ENCODE data around the gene KCNH1.

GRCh38 chr1:210989905-210990304 is 144.0 kb downstream of the KCNH1 start:
- TF ChIP-seq CTCF (IDR thresholded peaks at IDR 0.05; ENCODE audit: low read depth, low read length) (no peak), MYC (IDR thresholded peaks at IDR 0.05; ENCODE audit: low read depth, low read length) (no peak), POLR2A (IDR thresholded peaks at IDR 0.05; ENCODE audit: extremely low read depth, insufficient read length) (no peak), MAX (IDR thresholded peaks at IDR 0.05; ENCODE audit: low read depth, low read length) (no peak)
